ENCODE data around the gene ANKRD13A. TPM values are rescaled to one million over a fixed set of nuclear protein-coding genes. Genes with fewer than 3 reads are reported as not detected.

The ANKRD13A gene
- total and polyA plus RNA-seq, 9 donors = 18.3 to 53.4 (median 35.2) TPM

DNA sequence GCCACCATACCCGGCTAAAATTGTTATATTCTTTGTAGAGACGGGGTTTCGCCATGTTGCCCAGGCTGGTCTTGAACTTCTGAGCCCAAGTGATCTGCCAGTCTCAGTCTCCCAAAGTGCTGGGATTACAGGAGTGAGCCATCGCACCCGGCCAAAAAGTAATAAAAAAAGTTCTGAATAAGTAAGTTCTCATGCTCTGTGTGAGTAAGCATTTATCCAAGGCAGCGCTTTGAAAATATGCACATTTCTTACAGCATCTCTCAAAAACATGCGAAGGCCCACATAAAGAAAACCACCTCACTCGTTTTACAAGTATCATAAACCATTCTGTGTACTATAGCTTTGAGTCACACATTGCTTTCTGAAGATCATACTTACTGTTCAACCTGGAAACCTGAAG, 11.6 kb upstream of the ANKRD13A start:
- Histone ChIP-seq H3K27me3 (no peaks in the 10 kb centered on the region), H3K27ac (no peak overlapping the region), H3K4me3 (no peak overlapping the region), H3K4me1 (ENCODE audit: insufficient read depth) (no peaks in the 10 kb centered on the region), H3K36me3 (no peaks in the 10 kb centered on the region), H3K9me3 (no peaks in the 10 kb centered on the region)
- 88 to 95% (median 88%) methylated on average over 8 of the region's 8 CpGs for WGBS, 3 donors
- intact Hi-C loops (cut with DNase I) = no loop called here
- no peak for DNase-seq
- TF ChIP-seq EP300 (IDR thresholded peaks at IDR 0.05) (no peak), POLR2A (IDR thresholded peaks at IDR 0.05) (no peak)
- TF ChIP-seq, protein P1, sequence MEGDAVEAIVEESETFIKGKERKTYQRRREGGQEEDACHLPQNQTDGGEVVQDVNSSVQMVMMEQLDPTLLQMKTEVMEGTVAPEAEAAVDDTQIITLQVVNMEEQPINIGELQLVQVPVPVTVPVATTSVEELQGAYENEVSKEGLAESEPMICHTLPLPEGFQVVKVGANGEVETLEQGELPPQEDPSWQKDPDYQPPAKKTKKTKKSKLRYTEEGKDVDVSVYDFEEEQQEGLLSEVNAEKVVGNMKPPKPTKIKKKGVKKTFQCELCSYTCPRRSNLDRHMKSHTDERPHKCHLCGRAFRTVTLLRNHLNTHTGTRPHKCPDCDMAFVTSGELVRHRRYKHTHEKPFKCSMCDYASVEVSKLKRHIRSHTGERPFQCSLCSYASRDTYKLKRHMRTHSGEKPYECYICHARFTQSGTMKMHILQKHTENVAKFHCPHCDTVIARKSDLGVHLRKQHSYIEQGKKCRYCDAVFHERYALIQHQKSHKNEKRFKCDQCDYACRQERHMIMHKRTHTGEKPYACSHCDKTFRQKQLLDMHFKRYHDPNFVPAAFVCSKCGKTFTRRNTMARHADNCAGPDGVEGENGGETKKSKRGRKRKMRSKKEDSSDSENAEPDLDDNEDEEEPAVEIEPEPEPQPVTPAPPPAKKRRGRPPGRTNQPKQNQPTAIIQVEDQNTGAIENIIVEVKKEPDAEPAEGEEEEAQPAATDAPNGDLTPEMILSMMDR (IDR thresholded peaks at IDR 0.05) = no peak

DNA sequence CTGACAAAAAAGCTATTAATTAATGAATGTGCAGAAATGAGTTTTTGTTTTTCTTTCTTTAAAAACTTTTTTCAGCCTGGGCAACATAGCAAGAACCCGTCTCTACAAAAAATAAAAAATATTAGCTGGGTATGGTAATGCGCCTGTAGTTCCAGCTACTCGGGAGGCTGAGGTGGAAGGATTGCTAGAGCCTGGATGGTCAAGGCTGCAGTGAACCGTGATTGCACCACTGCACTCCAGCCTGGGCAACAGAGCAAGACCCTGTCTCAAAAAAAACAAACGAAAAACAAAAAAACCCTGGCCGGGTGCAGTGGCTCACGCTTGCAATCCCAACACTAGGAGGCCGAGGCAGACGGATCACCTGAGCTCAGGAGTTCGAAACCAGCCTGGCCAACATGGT, 11.0 kb upstream of the ANKRD13A start:
- H3K9me3 ChIP-seq = no peaks in the 10 kb centered on the region
- no peaks in the 10 kb centered on the region for H3K27me3 ChIP-seq
- no peak for DNase-seq
- intact Hi-C loops (cut with DNase I) = no loop called here
- H3K4me3 ChIP-seq = no peak overlapping the region
- 83 to 93% (median 83%) methylated on average over 10 of the region's 10 CpGs for WGBS, 3 donors
- no peaks in the 10 kb centered on the region for H3K36me3 ChIP-seq
- H3K27ac ChIP-seq = no peak overlapping the region
- no peak for TF ChIP-seq POLR2A (IDR thresholded peaks at IDR 0.05)
- TF ChIP-seq, protein P1 (IDR thresholded peaks at IDR 0.05) = no peak
- no peak for TF ChIP-seq EP300 (IDR thresholded peaks at IDR 0.05)
- no peaks in the 10 kb centered on the region for H3K4me1 ChIP-seq (ENCODE audit: insufficient read depth)

DNA sequence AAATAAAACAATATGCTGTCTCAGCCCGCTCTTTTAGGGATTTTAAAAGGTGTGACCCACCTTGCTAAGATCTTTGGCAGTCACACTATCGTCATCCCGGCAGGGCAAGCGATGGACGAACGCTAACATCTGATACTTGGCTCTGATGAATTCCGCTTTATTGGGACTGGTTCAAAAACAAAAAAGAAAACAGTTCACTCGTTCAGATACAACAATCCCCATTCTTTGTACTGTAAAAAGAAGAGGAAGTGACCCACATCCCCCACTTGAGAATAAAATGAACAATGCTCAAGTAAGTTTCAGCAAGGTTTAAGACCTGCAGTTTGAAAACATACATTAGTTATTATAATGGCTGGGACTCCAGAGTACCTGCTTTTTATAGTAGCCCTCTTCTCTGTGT, 10.3 kb upstream of the ANKRD13A start:
- intact Hi-C loops (cut with DNase I) = no loop called here
- no peak for TF ChIP-seq EP300 (IDR thresholded peaks at IDR 0.05)
- TF ChIP-seq, protein P1 (IDR thresholded peaks at IDR 0.05) = no peak
- Histone ChIP-seq H3K4me3 (no peak overlapping the region), H3K4me1 (ENCODE audit: insufficient read depth) (no peaks in the 10 kb centered on the region), H3K9me3 (no peaks in the 10 kb centered on the region), H3K27me3 (no peaks in the 10 kb centered on the region), H3K36me3 (no peaks in the 10 kb centered on the region), H3K27ac (no peak overlapping the region)
- 63 to 80% (median 67%) methylated on average over 8 of the region's 8 CpGs for WGBS, 3 donors
- DNase-seq = no peak

DNA sequence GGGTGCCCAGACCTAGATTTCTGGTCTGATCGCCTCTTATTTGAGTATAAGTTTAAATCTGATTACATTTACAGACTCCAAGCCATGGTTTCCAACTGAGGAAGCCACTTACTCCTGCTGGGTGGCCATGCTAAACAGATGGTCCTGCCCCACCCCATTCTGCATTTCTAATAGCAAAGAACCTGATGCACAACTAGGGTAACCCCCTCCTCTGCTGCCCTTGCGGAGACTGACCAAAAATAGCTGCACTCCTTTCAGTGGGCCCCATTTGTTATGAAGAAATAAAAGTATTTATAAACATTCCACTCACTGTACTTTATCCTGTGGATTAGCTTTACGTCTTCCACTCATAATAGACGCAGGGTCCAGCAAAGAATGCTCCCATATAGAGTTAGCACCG, 9.8 kb upstream of the ANKRD13A start:
- Histone ChIP-seq H3K9me3 (no peaks in the 10 kb centered on the region), H3K36me3 (no peaks in the 10 kb centered on the region), H3K27me3 (no peaks in the 10 kb centered on the region), H3K27ac (no peak overlapping the region), H3K4me1 (ENCODE audit: insufficient read depth) (no peaks in the 10 kb centered on the region), H3K4me3 (no peak overlapping the region)
- TF ChIP-seq EP300 (IDR thresholded peaks at IDR 0.05) = no peak
- TF ChIP-seq, protein P1 (IDR thresholded peaks at IDR 0.05) = no peak
- no peak for TF ChIP-seq POLR2A (IDR thresholded peaks at IDR 0.05)
- no peak for DNase-seq
- 34 to 62% (median 51%) methylated on average over 5 of the region's 5 CpGs for WGBS, 3 donors
- intact Hi-C loops (cut with DNase I) = no loop called here

All from ovary (tissue), 9 donors.